Measurements from ENCODE around the gene SLC12A6.
"Not testable (repeated sequence)": the region's sequence is repeated elsewhere in the genome, so short reads cannot be mapped to it uniquely, and the experiment has no call there.

SLC12A6 gene

DNA sequence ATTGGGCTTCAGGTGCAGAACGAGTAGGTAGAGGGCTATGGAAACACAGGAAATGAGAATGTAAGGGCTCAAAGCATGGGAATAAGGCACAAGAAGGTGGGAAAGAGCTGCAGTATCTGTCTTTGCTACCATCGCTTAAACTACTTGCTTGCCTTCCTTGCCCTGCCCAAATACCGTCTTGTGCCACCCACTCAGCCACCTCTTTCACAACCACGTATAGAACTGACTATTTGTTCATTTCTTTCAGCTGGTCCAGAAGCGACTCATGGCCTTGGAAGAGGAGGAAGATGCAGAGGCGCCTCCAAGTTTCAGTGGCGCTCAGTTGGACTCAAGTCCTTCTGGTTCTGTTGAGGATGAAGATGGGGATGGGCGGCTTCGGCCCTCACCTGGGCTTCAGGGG is 17.7 kb upstream of the SLC12A6 start:
- DNase-seq, result no peak

DNA sequence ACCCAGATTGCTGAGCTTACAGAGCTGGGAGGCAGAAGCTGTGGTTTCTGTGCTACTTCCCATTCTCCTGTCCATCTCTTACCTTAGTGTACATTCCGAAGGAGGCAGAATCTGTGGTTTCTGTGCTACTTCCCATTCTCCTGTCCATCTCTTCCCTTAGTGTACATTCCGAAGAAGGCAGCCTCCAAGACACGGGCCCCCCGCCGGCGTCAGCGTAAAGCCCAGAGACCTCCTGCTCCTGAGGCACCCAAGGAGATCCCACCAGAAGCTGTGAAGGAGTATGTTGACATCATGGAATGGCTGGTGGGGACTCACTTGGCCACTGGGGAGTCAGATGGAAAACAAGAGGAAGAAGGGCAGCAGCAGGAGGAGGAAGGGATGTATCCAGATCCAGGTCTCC is 16.7 kb upstream of the SLC12A6 start:
- no peak for DNase-seq

DNA sequence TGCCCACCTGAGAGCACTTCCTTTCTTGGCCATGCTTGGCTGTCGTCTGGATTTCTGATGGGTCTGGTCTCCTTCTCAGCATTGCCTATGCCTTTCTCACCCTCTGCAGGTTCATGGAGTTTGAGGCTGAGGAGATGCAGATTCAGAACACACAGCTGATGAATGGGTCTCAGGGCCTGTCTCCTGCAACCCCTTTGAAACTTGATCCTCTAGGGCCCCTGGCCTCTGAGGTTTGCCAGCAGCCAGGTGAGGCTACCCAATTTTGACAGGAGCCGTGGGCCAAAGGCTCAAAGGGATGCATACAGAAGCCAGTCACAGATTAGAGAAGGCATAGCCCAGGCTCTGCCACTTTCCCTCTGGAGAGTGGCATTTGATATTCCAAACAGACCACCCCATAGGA is 16.0 kb upstream of the SLC12A6 start:
- no peak for DNase-seq

DNA sequence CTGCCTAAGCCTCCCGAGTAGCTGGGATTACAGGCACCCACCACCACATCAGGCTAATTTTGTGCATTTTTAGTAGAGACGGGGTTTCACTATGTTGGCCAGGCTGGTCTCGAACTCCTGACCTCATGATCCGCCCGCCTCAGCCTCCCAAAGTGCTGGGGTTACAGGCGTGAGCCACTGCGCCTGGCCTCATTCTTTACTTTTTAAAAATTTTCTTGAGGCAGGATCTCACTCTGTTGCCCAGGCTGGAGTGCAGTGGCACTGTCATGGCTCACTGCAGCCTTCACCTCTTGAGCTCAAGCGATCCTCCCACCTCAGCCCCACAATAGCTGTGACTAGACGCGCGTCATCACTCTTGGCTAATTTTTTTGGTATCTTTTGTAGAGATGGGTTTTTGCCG is 15.4 kb upstream of the SLC12A6 start:
- DNase-seq, result not testable (repeated sequence)

DNA sequence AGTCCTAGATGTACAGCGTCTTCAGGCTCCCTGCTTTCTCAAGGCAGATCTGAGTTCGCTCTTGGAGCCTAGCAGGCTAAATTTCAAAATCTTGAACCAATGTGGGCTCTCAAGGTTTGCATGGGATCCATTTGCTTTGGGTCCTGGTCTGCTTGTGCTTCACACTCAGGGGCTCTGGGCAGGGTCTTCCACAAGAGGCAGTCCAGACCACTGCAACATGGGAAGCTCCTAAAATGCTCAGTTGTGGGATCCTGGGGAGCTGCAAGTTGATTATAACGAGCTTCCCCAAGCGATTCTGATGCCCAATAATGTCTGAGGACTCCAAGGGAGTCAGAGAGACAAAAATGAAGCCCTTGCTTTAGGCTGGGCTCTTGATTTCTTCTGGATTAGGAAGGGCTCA is 12.2 kb upstream of the SLC12A6 start:
- DNase-seq, result no peak

DNA sequence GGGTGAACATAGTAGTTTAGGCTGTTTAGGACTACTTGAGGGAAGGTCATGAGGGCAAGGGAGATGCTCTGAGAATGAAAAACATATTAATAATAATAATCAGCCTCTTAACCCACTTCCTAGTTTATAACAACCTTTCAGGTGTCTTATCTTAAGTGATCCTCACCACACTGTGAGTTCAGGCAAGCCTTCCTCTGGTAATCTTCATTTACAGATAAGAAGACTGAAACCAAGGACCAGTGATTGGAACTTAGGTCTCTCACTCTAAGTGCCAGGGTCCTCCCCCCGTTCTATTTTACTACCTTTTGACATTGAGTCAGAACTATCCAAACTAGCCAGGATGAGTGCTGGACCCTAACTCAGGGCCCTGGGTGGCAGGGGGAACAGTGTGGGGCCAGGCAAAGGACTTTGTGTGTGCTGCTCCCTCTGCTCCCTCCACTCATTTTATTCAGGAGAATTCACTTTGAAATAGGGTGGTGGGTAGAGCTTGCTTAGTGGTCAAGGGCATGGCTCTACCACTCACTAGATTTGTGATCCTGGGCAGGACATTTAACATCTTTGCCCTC is 11.2 kb upstream of the SLC12A6 start:
- no peak for DNase-seq

DNA sequence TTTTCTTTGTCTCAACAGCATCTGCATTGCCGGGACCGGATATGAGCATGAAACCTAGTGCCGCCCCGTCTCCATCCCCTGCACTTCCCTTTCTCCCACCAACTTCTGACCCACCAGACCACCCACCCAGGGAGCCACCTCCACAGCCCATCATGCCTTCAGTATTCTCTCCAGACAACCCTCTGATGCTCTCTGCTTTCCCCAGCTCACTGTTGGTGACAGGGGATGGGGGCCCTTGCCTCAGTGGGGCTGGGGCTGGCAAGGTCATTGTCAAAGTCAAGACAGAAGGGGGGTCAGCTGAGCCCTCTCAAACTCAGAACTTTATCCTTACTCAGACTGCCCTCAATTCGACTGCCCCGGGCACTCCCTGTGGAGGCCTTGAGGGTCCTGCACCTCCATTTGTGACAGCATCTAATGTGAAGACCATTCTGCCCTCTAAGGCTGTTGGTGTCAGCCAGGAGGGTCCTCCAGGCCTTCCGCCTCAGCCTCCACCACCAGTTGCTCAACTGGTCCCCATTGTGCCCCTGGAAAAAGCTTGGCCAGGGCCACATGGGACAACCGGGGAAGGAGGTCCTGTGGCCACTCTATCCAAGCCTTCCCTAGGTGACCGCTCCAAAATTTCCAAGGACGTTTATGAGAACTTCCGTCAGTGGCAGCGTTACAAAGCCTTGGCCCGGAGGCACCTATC is 10.5 kb upstream of the SLC12A6 start:
- no peak for DNase-seq

DNA sequence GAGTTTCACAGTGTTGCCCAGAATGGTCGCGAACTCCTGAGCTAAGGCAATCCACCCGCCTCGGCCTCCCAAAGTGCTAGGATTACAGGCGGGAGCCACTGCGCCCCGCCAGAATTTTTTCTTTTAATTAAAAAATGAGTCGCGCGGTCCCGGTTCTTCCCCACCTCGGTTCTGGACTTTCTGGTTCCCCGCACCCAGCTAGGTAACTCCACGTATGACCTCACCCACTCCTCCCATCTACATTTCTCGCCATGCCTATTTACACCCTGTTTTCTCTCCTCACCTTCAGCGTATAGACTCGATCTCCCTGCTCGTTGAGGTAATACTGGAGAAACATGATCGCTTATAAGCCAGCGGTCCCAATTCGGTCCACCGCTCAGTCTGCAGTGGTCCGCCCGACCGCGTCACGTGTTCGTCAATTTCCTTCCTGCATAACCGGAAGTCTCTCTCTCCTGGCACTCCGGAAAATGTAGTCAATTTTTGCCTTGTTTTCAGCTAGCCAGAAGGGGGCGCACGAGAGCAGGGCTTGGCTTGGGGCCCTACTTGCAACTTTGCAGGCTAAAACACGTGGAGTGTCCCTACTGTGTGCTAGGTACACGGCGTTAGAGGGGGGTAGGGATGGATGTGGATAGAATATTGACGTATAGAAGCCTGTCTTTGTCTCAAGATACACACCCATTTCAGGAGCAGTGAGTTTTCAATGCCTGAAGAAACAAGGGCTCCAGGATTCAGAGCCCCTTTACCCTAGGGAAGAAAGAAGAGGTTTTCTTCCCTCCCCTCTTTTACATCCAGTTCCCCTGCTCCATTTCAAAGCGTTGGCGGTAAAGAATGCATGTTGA is 5.4 kb upstream of the SLC12A6 start, which contains the start of the genes NOP10 and NUTM1:
Gene NOP10 (minus strand): TSS at position 400 of the 839 bp plus-strand sequence. CDS start 63 bp downstream, at position 337.
Gene NUTM1 (plus strand): TSS at position 579 of the 839 bp plus-strand sequence. CDS start 382 bp downstream, outside the sequence.
- DNase-seq, result peak; percentile 95

DNA sequence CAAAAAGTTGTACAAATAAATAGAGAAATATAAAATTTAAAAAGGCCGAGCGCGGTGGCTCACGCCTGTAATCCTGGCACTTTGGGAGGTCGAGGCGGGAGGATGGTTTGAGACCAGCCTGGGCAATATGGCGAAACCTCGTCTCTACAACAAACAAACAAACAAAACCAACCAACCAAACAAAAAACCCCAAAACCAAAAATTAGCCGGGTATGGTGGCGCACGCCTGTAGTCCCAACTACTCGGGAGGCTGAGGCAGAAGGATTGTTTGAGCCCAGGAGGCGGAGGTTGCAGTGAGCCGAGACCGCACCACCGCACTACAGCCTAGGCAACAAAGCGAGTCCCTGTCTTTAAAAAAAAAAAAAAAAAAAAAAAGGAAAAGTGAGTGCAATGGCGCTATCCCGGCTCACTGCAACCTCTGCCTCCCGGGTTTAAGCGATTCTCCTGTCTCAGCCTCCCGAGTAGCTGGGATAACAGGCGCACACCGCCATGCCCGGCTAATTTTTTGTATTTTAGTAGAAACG is 4.7 kb upstream of the SLC12A6 start:
- peak; percentile 30 for DNase-seq

DNA sequence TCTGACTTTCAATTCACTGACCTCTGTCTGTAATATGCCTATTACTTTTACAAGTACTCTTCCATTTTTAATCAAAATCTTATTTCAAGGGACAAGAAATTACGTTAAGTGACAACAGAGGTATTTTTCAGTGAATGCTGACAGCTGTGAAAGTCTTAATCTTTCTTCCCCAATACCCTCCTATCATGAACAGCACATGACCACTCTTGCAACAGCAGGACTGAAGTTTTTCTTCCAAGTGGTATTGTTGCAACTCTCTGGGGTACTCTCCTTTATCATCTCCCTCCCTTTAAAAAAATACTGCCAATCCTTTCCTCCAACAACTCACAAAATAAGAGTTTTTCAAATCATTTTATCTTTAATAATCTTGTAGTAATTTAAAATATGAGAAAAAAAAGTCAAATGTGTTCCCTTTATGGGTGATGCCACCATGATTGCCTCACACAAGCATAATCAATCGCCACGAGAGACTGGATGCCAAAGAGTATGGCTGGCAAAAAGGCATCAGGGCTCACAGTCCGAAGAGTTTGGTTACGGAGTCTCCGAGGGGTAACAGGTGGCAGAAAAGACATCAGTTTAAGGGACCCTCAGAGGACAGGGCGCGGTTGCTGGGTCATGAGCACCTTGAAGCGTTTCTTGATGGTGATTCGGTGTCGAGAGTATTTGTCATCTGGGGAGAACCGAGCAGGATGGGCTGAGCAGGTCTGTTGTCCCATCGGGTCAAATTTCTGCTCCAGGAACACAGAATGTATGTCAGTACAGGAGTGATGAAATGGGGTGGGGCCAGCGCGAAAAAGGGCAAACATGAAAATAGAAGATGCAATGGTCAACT is 4.0 kb upstream of the SLC12A6 start:
- no peak for DNase-seq

DNA sequence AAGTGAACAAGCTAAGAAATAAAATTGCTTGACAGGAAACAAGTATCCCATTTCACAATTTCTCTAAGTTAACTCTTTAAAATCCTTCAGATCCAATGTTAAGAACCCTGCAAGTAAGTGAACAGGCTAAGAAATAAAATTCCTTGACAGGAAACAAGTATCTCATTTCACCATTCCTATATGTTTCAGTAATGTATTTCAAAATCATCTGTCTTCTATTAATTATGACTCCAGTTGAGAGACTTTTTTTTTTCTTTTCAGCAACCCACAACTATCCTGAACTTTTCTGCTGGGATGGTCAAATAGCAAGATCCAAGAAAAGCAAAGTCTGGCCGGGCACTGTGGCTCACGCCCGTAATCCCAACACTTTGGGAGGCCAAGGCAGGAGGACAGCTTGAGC is 2.4 kb upstream of the SLC12A6 start:
- DNase-seq, result no peak

DNA sequence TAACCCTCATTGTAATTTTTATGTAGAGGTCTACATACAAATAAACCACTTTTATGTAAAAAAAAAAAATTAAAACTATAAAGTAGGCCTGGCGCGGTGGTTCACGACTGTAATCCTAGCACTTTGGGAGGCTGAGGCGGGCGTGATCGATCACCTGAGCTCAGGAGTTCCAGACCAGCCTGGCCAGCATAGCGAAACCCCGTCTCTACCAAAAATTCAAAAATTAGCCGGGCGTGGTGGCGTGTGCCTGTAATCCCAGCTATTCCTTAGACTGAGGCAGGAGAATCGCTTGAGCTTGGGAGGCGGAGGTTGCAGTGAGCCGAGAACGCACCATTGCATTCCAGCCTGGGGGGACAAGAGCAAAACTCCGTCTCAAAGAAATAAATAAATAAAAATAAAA is 766 bp upstream of the SLC12A6 start:
- no peak for DNase-seq

DNA sequence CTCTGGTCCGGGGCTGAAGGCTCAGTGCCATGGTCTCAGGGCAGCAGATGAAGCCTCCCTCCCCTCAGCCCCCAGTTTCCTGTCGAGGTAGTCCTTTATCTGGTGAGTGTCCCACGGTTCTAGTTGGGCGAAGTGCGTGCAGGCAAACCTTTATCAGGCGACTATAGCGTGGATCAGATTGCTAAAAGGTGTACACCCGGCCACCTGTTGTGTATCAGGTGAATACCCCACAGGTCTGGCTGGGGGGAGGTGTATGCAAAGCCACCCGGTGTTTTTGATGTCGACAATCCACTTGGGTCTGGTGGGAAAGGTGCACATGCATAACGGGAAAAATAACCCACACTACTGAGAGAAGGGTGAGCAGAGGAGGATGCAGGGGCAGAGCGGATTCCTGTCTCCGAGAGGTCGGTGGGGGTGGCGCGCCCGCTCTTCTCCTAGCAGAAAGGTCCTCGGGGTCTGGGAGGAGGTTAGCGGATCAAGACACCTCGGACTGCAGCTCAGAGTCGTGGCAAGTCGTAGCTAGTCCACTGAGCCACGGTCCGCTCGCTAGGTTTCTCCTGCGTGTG is 507 bp downstream of the SLC12A6 start:
- DNase-seq, result peak; percentile 39

DNA sequence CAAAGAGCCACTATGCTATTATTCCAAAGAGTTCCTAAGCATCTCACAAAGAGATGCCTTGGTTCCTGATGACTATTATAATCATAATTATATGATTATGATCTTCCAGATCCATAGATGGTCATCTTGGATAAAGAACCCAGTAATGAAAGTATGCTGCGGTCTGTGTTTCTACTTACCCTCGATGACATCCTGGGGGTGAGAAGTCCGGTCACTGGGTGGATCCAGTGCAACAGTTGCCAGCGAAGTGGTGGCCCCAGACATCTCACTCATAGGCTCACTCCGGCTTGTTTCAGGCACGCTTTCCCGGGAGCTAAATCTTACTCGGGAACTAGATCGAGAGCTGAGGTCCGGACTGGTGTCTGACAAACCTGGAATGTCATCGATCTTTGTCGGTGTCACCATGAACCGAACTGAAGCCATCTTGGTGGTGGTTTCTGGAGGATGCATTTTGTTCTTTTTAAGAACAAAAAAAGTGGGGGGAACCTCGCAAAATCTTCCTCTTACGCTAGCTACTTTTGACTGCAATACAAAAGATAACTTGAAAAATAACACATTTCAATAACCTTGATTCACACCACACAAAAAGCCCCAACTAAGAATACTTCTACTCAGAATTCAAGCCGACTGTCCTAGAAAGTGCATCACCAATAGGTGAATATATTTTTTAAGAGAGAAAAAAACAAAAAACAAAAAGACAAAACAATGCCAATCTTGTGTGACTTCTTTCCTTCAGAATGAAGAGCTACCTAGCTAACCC is 1.2 kb downstream of the SLC12A6 start:
- no peak for DNase-seq

DNA sequence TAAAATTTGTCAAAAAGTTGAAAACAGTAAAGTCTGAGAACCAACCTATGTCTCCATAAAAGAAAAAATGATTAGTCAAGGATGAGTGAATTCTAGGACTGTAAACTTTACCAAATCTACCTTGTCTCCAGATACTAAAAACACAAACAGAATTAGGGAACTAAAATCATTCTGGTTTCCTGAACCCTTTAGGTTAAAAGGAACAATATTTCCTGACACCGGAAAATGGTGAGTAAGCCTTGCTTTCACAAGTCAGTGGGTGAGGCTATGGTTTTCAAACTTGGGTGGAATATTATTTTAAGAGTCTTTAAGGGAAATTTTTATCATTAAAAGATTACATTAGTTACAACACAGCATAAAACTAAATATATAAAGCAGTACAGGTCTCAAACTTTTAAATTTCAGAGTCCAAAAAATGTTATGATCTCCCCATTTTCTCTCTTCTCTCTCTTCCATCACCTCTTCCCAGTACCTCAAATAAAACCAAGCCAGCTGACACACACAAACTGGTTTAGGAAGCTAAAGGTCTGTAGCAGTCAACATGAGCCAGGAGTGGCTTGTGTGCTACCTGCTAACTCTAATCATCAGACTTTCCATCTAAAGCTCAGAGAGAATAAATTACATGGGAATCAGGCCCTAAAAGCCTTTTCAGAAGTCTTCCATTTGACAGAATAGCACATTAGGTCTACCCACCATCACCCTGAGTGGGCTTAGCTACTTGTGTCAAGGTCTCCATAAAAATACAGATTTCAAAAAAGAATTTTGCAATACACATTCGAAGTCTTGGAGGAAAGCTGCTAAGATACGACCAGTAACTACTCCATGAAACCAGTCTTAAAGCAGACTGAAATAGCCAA is 2.2 kb downstream of the SLC12A6 start:
- DNase-seq, result peak; percentile 48

DNA sequence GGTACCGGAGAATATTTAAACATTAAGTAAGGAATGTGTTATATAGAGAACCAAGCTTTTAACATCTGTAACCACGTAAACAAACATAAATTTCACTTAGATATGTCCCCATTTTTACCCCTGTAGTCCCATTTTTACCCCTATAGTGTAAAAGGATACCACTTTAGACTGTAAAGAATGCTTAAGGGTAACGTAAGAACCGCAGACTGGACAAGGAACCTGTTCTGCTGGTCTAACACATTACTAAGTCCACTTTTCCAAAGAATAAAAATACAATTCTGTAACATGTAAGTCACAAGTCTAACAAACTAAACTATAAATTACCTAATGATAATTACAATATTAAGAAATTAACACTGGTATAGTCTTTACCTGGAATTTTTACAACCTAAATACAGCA is 2.9 kb downstream of the SLC12A6 start:
- DNase-seq, result no peak

DNA sequence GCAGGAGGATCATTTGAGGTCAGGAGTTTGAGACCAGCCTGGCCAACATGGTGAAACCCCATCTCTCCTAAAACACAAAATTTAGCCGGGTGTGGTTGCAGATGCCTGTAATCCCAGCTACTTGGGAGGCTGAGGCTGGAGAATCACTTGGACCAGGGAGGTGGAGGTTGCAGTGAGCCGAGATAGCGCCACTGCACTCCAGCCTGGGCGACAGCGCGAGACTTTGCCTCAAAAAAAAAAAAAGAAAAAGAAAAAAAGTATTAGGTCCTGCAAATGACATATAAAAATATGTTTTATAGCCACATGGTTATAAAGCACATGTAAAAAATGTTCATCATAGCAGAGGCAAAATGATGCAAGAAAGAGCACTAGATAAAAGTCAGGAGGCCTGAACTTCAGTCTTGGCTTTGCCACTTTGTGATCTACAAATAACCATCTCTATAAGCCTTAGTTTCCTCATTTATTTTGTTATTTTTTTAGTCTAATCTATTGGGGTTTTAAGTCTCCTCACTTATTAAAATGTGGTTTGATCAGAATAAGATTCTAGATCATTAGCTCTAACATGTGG is 4.9 kb downstream of the SLC12A6 start:
- DNase-seq, result no peak

DNA sequence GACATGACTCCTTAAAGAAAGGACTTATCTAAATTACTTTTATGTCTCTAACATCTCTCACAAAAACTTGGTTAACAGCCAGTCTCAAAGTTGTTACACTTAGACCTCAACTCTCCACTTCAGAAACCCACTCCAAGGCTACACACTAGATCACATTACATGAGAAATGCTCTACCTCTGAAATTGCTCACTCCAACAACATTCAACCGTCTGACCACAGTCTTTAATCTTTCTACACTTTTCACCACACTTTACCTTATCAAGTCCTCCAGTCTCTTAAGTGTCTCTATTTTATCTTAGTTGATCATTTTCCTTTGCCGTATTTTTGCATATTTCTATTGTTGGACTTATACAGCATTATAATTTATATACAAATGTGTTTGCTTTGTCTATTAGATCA is 5.8 kb downstream of the SLC12A6 start:
- peak; percentile 51 for DNase-seq

DNA sequence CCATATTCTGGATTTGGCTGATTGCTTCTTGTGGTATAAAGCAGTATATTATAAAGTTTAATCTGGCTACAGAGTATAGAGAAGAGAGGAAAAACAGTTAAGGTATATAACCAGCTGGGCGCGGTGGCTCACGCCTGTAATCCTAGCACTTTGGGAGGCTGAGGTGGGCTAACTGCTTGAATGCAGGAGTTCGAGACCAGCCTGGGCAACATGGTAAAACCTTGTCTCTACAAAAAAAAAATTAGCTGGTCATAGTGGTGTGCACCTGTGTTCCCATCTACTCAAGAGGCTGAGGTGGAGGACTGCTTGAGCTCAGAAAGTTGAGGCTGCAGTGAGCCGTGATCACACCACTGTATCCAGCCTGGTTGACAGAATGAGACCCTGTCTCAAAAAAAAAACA is 7.3 kb downstream of the SLC12A6 start:
- no peak for DNase-seq

DNA sequence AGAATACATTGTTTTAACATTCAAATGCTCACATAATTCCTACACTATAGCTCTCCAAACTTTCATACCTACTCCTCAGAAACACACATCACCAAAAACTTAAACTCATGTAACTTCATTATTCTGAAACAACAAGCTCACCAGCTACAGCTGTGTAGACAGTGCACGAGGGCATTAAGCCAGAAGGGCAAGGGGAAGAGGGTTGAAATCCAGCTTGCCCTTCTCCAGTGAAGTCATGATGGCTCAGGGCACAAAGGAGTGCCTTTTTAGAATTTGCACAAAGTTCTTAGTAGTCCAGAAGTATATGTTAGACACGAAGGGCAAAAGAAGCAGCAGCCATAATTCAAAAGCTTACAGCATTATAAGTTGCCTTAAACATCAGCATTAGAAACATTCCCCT is 8.6 kb downstream of the SLC12A6 start:
- no peak for DNase-seq
